H9 (cell line): Measurements from ENCODE around the gene MYRIP. TPM values are rescaled to one million over a fixed set of nuclear protein-coding genes. Genes with fewer than 3 reads are reported as not detected.

Experiments
- DNase-seq: peaks from one replicate; pipeline ENCODE4 v3.0.0-alpha.2; 2017
- H2AFZ ChIP-seq: one replicate; pipeline ENCODE4 v1.6.1; 2013; ENCODE audit warnings: mild to moderate bottlenecking, low read length, control low read depth, moderate library complexity
- H2AK5ac ChIP-seq: 2 replicates; pipeline ENCODE4 v1.6.1; 2013; ENCODE audit warnings: low read length, control low read depth, mixed read lengths; ENCODE audit not compliant: insufficient read length
- H2BK120ac ChIP-seq: one replicate; pipeline ENCODE4 v1.6.1; 2013; ENCODE audit warnings: low read depth, mild to moderate bottlenecking, low read length, control low read depth, inconsistent platforms; ENCODE audit not compliant: poor library complexity, severe bottlenecking
- H2BK12ac ChIP-seq: 2 replicates; pipeline ENCODE4 v1.6.1; 2013; ENCODE audit warnings: low read length, control low read depth, mixed read lengths, low read depth; ENCODE audit not compliant: insufficient read length
- H2BK15ac ChIP-seq: 2 replicates; pipeline ENCODE4 v1.6.1; 2013; ENCODE audit warnings: low read depth, low read length, control low read depth
- H2BK20ac ChIP-seq: one replicate; pipeline ENCODE4 v1.6.1; 2013; ENCODE audit warnings: low read depth, mild to moderate bottlenecking, low read length, control low read depth, inconsistent platforms; ENCODE audit not compliant: poor library complexity, severe bottlenecking
- H2BK5ac ChIP-seq: 2 replicates; pipeline ENCODE4 v1.6.1; 2013; ENCODE audit warnings: low read length, control low read depth, mixed read lengths; ENCODE audit not compliant: insufficient read length
- H3K14ac ChIP-seq: 2 replicates; pipeline ENCODE4 v1.6.1; 2013; ENCODE audit warnings: low read length, control low read depth; ENCODE audit not compliant: insufficient read depth
- H3K18ac ChIP-seq: 2 replicates; pipeline ENCODE4 v1.6.1; 2013; ENCODE audit warnings: low read depth, mild to moderate bottlenecking, mixed read lengths, low read length, control low read depth; ENCODE audit not compliant: insufficient read length
- H3K23ac ChIP-seq: 2 replicates; pipeline ENCODE4 v1.6.1; 2013; ENCODE audit warnings: low read length, control low read depth, mixed read lengths, low read depth; ENCODE audit not compliant: insufficient read length
- H3K23me2 ChIP-seq: 2 replicates; pipeline ENCODE4 v1.6.1; 2013; ENCODE audit warnings: low read depth, mild to moderate bottlenecking, mixed read lengths, low read length, control low read depth; ENCODE audit not compliant: insufficient read length, poor library complexity, severe bottlenecking
- H3K27ac ChIP-seq: 2 replicates; pipeline ENCODE4 v1.5.1; 2013; ENCODE audit warnings: low read length, control low read depth, mixed read lengths, low read depth; ENCODE audit not compliant: insufficient read length
- H3K27me3 ChIP-seq: 2 replicates; pipeline ENCODE4 v1.6.1; 2013; ENCODE audit warnings: low read length, control low read depth, inconsistent platforms; ENCODE audit not compliant: insufficient read depth
- H3K4ac ChIP-seq: 2 replicates; pipeline ENCODE4 v1.6.1; 2013; ENCODE audit warnings: low read depth, mild to moderate bottlenecking, control low read depth, inconsistent platforms, low read length, moderate library complexity
- H3K4me1 ChIP-seq: 2 replicates; pipeline ENCODE4 v1.6.1; 2013; ENCODE audit warnings: low read length, control low read depth, inconsistent platforms; ENCODE audit not compliant: insufficient read depth
- H3K4me2 ChIP-seq: 2 replicates; pipeline ENCODE4 v1.6.1; 2013; ENCODE audit warnings: low read length, control low read depth, mixed read lengths; ENCODE audit not compliant: insufficient read length, insufficient read depth
- H3K56ac ChIP-seq: 2 replicates; pipeline ENCODE4 v1.6.1; 2013; ENCODE audit warnings: low read depth, mild to moderate bottlenecking, mixed read lengths, low read length, control low read depth; ENCODE audit not compliant: insufficient read length
- H3K79me1 ChIP-seq: 2 replicates; pipeline ENCODE4 v1.6.1; 2013; ENCODE audit warnings: low read depth, mild to moderate bottlenecking, moderate library complexity, low read length, control low read depth, inconsistent platforms; ENCODE audit not compliant: insufficient read depth, poor library complexity, severe bottlenecking
- H3K79me2 ChIP-seq: 2 replicates; pipeline ENCODE4 v1.6.1; 2013; ENCODE audit warnings: low read length, control low read depth, inconsistent platforms; ENCODE audit not compliant: insufficient read depth
- H3K9ac ChIP-seq: 2 replicates; pipeline ENCODE4 v1.6.1; 2013; ENCODE audit warnings: low read length, control low read depth, mixed read lengths; ENCODE audit not compliant: insufficient read length; ENCODE audit errors: extremely low read depth
- H3K9me3 ChIP-seq: one replicate; pipeline ENCODE4 v1.6.1; 2013; ENCODE audit warnings: low read depth, low read length, inconsistent platforms; ENCODE audit not compliant: control insufficient read depth
- H3T11ph ChIP-seq: one replicate; pipeline ENCODE4 v1.6.1; 2013; ENCODE audit warnings: mild to moderate bottlenecking, low read length, control low read depth, inconsistent platforms
- H4K20me1 ChIP-seq: one replicate; pipeline ENCODE4 v1.6.1; 2013; ENCODE audit not compliant: control insufficient read depth, insufficient read length, insufficient read depth
- H4K5ac ChIP-seq: 2 replicates; pipeline ENCODE4 v1.6.1; 2013; ENCODE audit warnings: low read depth, mild to moderate bottlenecking, mixed read lengths, low read length, control low read depth; ENCODE audit not compliant: insufficient read length
- H4K8ac ChIP-seq: replicated peaks from 2 replicates; pipeline ENCODE4 v1.6.1; 2013; ENCODE audit warnings: low read length, control low read depth, mixed read lengths, low read depth; ENCODE audit not compliant: insufficient read length
- H4K91ac ChIP-seq: 2 replicates; pipeline ENCODE4 v1.6.1; 2013; ENCODE audit warnings: low read depth, mild to moderate bottlenecking, moderate library complexity, mixed read lengths, low read length, control low read depth; ENCODE audit not compliant: insufficient read length
- H3K27ac Mint-ChIP-seq, 3 experiments: 2 replicates in 2 of 3; 3 replicates in 1 of 3; pipeline ENCODE4 v1.8.0; 2020 to 2021; ENCODE audit warnings: mixed read lengths in 3 of 3, mild to moderate bottlenecking in 1 of 3, moderate library complexity in 1 of 3
- H3K27me3 Mint-ChIP-seq: 2 replicates; pipeline ENCODE4 v1.8.0; 2021; ENCODE audit warnings: low read depth, mild to moderate bottlenecking, moderate library complexity, mixed read lengths
- H3K36me3 Mint-ChIP-seq, 3 experiments: 2 replicates in 2 of 3; 3 replicates in 1 of 3; pipeline ENCODE4 v1.8.0; 2020 to 2021; ENCODE audit warnings: low read depth in 3 of 3, mixed read lengths in 3 of 3; ENCODE audit not compliant: insufficient read depth in 1 of 3
- H3K4me1 Mint-ChIP-seq, 2 experiments: 2 replicates each; pipeline ENCODE4 v1.8.0; 2020; ENCODE audit warnings: mixed read lengths in 2 of 2
- H3K4me3 Mint-ChIP-seq, 2 experiments: 2 replicates in 1 of 2; 3 replicates in 1 of 2; pipeline ENCODE4 v1.8.0; 2020 to 2021; ENCODE audit warnings: mild to moderate bottlenecking in 2 of 2, mixed read lengths in 2 of 2, moderate library complexity in 1 of 2
- H3K9me3 Mint-ChIP-seq, 2 experiments: 2 replicates in 1 of 2; 3 replicates in 1 of 2; pipeline ENCODE4 v1.8.0; 2020; ENCODE audit warnings: mild to moderate bottlenecking in 2 of 2, mixed read lengths in 2 of 2, moderate library complexity in 1 of 2
- CTCF ChIP-seq: fragments of 200-600 bp; sonication (generic); conservative IDR thresholded peaks from 3 replicates; pipeline ENCODE4 v1.8.0; 2021; ENCODE audit warnings: antibody characterized with exemption, mild to moderate bottlenecking
- WGBS: extraction: QIAGEN DNeasy Blood & Tissue Kit; methylation state at CpG from one replicate; pipeline ENCODE4 v1.1.7; 2013; ENCODE audit warnings: missing lambda C conversion rate, low lambda C conversion rate, mixed read lengths; ENCODE audit not compliant: insufficient read length; ENCODE audit errors: extremely low coverage; 5-methylcytosine and 5-hydroxymethylcytosine counted together
- total RNA-seq: library from RNA; stranded (reverse); gene quantifications from 2 replicates; pipeline ENCODE4 v1.2.1, GENCODE V29; 2021

The MYRIP gene
- total RNA-seq, 1 experiment from 2014 or later: 1.8 TPM

- H3K27me3 ChIP-seq: no peaks in the 10 kb centered on the region
- 0 out of 2 replicates have a peak, but pooled peaks cover 2% of the 10 kb centered on the region for H3K4me1 ChIP-seq
- H2BK120ac ChIP-seq: no peak overlapping the region
- H4K8ac ChIP-seq: no peak overlapping the region
- H3K4me2 ChIP-seq: no peak overlapping the region
- Mint-ChIP-seq H3K27me3 (no peaks in the 10 kb centered on the region; the same call in 1 of the 2 replicates), H3K9me3 (peaks cover 0 to 2% of the 10 kb centered on the region in 2 experiments; a peak in 1 of 5 replicates), H3K4me1 (peaks cover 7% of the 10 kb centered on the region in 2 experiments), H3K4me3 (no peak overlapping the region), H3K27ac (no peak overlapping the region), H3K36me3 (peaks cover 0 to 6% (median 0%) of the 10 kb centered on the region in 3 experiments; a peak in 1 of 7 replicates)
- H3K79me2 ChIP-seq: no peaks in the 10 kb centered on the region
- H2BK15ac ChIP-seq: no peak overlapping the region
- no peak overlapping the region for H3K23ac ChIP-seq
- no peak overlapping the region for H3K14ac ChIP-seq
- no peak overlapping the region for H3K18ac ChIP-seq
- no peak overlapping the region for H3T11ph ChIP-seq
- H4K5ac ChIP-seq: no peak overlapping the region
- H3K4ac ChIP-seq: no peak overlapping the region
- no peak overlapping the region for H2BK12ac ChIP-seq
- no peak for DNase-seq
- no peak for TF ChIP-seq CTCF
- H3K79me1 ChIP-seq: no peaks in the 10 kb centered on the region
- H2BK5ac ChIP-seq: no peak overlapping the region
- no peak overlapping the region for H3K27ac ChIP-seq
- no CpG with 5 or more reads among the region's 2 CpGs for WGBS
- no peak overlapping the region for H2BK20ac ChIP-seq
- H4K91ac ChIP-seq: no peak overlapping the region
- no peak overlapping the region for H2AK5ac ChIP-seq
- no peak overlapping the region for H3K56ac ChIP-seq
- no peaks in the 10 kb centered on the region for H3K9me3 ChIP-seq
- H3K9ac ChIP-seq: no peak overlapping the region
- no peaks in the 10 kb centered on the region for H4K20me1 ChIP-seq
- no peaks in the 10 kb centered on the region for H3K23me2 ChIP-seq
- H2AFZ ChIP-seq: no peak overlapping the region
Measured at GRCh38 chr3:40298075-40298474, 488.7 kb downstream of the MYRIP start.
